ENCODE results near the gene METTL9.

DNA sequence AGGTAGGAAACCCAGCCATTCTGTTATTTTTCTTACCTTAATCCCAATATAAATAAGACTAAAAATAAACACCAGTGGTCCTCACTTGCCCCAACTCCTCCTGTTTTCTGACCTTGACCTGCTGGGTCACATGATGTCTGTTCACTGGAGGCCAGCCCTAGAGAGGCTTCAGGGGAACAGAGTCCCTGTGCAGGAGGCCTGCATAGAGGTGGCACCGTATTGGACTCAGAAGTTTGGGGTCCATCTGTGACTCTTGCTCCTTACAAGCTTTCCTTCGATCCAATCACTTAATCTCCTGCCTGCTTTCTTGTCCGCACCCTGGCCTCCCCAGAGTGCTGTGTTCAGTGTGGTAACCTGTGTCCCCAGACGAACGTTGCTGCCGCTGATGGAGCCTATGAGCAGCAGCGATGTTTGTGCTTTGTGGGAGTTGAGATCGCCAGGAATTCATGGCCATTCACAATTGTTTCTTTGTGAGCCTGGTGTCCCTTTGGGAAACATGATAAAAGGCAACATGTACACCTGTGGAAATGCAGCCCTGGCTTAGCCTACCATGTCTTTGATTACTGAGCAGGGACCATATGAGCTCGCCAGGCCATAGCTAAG lies 48.3 kb downstream of the METTL9 start:
- TF ChIP-seq EZH2phosphoT487 (IDR thresholded peaks at IDR 0.05; ENCODE audit: borderline replicate concordance, low read depth, low read length) = no peak
- TF ChIP-seq, protein P1, sequence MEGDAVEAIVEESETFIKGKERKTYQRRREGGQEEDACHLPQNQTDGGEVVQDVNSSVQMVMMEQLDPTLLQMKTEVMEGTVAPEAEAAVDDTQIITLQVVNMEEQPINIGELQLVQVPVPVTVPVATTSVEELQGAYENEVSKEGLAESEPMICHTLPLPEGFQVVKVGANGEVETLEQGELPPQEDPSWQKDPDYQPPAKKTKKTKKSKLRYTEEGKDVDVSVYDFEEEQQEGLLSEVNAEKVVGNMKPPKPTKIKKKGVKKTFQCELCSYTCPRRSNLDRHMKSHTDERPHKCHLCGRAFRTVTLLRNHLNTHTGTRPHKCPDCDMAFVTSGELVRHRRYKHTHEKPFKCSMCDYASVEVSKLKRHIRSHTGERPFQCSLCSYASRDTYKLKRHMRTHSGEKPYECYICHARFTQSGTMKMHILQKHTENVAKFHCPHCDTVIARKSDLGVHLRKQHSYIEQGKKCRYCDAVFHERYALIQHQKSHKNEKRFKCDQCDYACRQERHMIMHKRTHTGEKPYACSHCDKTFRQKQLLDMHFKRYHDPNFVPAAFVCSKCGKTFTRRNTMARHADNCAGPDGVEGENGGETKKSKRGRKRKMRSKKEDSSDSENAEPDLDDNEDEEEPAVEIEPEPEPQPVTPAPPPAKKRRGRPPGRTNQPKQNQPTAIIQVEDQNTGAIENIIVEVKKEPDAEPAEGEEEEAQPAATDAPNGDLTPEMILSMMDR (conservative IDR thresholded peaks at IDR 0.05; ENCODE audit: low read length) = no peak
